ENCODE measurements around the gene AGBL1.

AGBL1 gene

GRCh38 chr15:86711476-86711875 lies 631.8 kb downstream of the AGBL1 start:
- no peak for DNase-seq (ENCODE audit: low read depth in 3 of 3)

- DNase-seq (ENCODE audit: low read depth in 3 of 3) = no peak
Measured at GRCh38 chr15:86714241-86714640, 634.6 kb downstream of the AGBL1 start.

GRCh38 chr15:86725628-86726027 lies 646.0 kb downstream of the AGBL1 start:
- DNase-seq (ENCODE audit: low read depth in 3 of 3) = no peak

- DNase-seq (ENCODE audit: low read depth in 3 of 3) = no peak
Measured at GRCh38 chr15:86735247-86736040, 655.8 kb downstream of the AGBL1 start.

- DNase-seq (ENCODE audit: low read depth in 3 of 3) = no peak
Measured at GRCh38 chr15:86741917-86742316, 662.2 kb downstream of the AGBL1 start.

- peak; percentile 2 to 25 (median 7) for DNase-seq (ENCODE audit: low read depth in 3 of 3)
Measured at GRCh38 chr15:86743283-86743903, 663.7 kb downstream of the AGBL1 start.

GRCh38 chr15:86744198-86744780 lies 664.6 kb downstream of the AGBL1 start:
- no peak for DNase-seq (ENCODE audit: low read depth in 3 of 3)

GRCh38 chr15:86751116-86751515 lies 671.4 kb downstream of the AGBL1 start:
- no peak for DNase-seq (ENCODE audit: low read depth in 3 of 3)

GRCh38 chr15:86754846-86755245 lies 675.2 kb downstream of the AGBL1 start:
- no peak for DNase-seq (ENCODE audit: low read depth in 3 of 3)

GRCh38 chr15:86756688-86757087 lies 677.0 kb downstream of the AGBL1 start:
- DNase-seq (ENCODE audit: low read depth in 3 of 3) = no peak

- no peak for DNase-seq (ENCODE audit: low read depth in 3 of 3)
Measured at GRCh38 chr15:86759800-86760523, 680.3 kb downstream of the AGBL1 start.

GRCh38 chr15:86762874-86763273 lies 683.2 kb downstream of the AGBL1 start:
- DNase-seq (ENCODE audit: low read depth in 3 of 3) = no peak

- no peak for DNase-seq (ENCODE audit: low read depth in 3 of 3)
Measured at GRCh38 chr15:86764021-86764420, 684.4 kb downstream of the AGBL1 start.

GRCh38 chr15:86765281-86765680 lies 685.6 kb downstream of the AGBL1 start:
- no peak for DNase-seq (ENCODE audit: low read depth in 3 of 3)

- no peak for DNase-seq (ENCODE audit: low read depth in 3 of 3)
Measured at GRCh38 chr15:86772369-86773059, 692.8 kb downstream of the AGBL1 start.

GRCh38 chr15:86773736-86774135 lies 694.1 kb downstream of the AGBL1 start:
- DNase-seq (ENCODE audit: low read depth in 3 of 3) = no peak

- DNase-seq (ENCODE audit: low read depth in 3 of 3) = no peak
Measured at GRCh38 chr15:86776145-86776544, 696.5 kb downstream of the AGBL1 start.

GRCh38 chr15:86796521-86796920 lies 716.9 kb downstream of the AGBL1 start:
- no peak for DNase-seq (ENCODE audit: low read depth in 3 of 3)

- DNase-seq (ENCODE audit: low read depth in 3 of 3) = no peak
Measured at GRCh38 chr15:86797135-86797534, 717.5 kb downstream of the AGBL1 start.

- DNase-seq (ENCODE audit: low read depth in 3 of 3) = no peak
Measured at GRCh38 chr15:86799226-86799625, 719.6 kb downstream of the AGBL1 start.

GRCh38 chr15:86802244-86802643 lies 722.6 kb downstream of the AGBL1 start:
- no peak for DNase-seq (ENCODE audit: low read depth in 3 of 3)

- no peak for DNase-seq (ENCODE audit: low read depth in 3 of 3)
Measured at GRCh38 chr15:86804406-86804805, 724.7 kb downstream of the AGBL1 start.

Data from stimulated activated CD4-positive, alpha-beta T cell treated with anti-CD3 and anti-CD28 coated beads, TNF-alpha, amount 100 ng/mL, for 4 hours (primary cell).